ENCODE results near the gene ALDH7A1.

Gene ALDH7A1

DNA sequence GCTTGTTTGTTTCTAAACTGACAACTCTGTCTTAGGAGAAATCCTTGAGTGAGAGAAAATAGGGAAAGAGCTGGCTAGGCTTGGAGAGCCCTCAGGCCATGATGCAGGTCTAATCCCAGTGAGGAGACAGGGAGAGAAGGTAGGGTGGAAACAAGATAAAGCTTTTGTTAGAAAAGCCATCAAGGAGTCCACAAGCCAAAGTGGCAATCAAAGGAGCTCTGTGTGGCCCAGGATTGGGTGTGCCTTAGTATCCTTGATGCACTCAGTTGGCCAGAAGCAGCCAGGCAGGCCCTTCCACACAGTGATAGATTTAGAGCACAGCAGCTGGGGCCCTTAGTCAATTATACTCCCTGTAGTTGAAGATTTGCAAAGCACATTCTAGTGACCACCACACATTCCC lies 73.9 kb downstream of the ALDH7A1 start:
- TF ChIP-seq ZNF565 (CRISPR knock-in tag; conservative IDR thresholded peaks at IDR 0.05; ENCODE audit: low read depth) = no peak
- no peak for TF ChIP-seq CREB5 (CRISPR knock-in tag; IDR thresholded peaks at IDR 0.05; ENCODE audit: low read depth)
- no peak for TF ChIP-seq ZNF8 (CRISPR knock-in tag; IDR thresholded peaks at IDR 0.05)
- TF ChIP-seq TOX (CRISPR knock-in tag; IDR thresholded peaks at IDR 0.05; ENCODE audit: borderline replicate concordance) = no peak
- no peak for TF ChIP-seq ZNF70 (CRISPR knock-in tag; IDR thresholded peaks at IDR 0.05)
- TF ChIP-seq TCF4 (CRISPR knock-in tag; IDR thresholded peaks at IDR 0.05; ENCODE audit: borderline replicate concordance) = no peak
- TF ChIP-seq PPARA (CRISPR knock-in tag; IDR thresholded peaks at IDR 0.05; ENCODE audit: borderline replicate concordance) = no peak
- TF ChIP-seq, protein P1, sequence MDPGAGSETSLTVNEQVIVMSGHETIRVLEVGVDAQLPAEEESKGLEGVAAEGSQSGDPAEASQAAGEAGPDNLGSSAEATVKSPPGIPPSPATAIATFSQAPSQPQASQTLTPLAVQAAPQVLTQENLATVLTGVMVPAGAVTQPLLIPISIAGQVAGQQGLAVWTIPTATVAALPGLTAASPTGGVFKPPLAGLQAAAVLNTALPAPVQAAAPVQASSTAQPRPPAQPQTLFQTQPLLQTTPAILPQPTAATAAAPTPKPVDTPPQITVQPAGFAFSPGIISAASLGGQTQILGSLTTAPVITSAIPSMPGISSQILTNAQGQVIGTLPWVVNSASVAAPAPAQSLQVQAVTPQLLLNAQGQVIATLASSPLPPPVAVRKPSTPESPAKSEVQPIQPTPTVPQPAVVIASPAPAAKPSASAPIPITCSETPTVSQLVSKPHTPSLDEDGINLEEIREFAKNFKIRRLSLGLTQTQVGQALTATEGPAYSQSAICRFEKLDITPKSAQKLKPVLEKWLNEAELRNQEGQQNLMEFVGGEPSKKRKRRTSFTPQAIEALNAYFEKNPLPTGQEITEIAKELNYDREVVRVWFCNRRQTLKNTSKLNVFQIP (CRISPR knock-in tag; IDR thresholded peaks at IDR 0.05; ENCODE audit: borderline replicate concordance, low read depth) = no peak
- no peak for TF ChIP-seq BACH2 (CRISPR knock-in tag; IDR thresholded peaks at IDR 0.05; ENCODE audit: borderline replicate concordance)
- TF ChIP-seq OSR1 (CRISPR knock-in tag; IDR thresholded peaks at IDR 0.05) = no peak
- no peak for TF ChIP-seq PATZ1 (CRISPR knock-in tag; IDR thresholded peaks at IDR 0.05; ENCODE audit: borderline replicate concordance)
- TF ChIP-seq CSDC2 (CRISPR knock-in tag; IDR thresholded peaks at IDR 0.05) = no peak
- no peak for TF ChIP-seq RARB (CRISPR knock-in tag; IDR thresholded peaks at IDR 0.05)
- TF ChIP-seq CSRNP3 (CRISPR knock-in tag; IDR thresholded peaks at IDR 0.05) = no peak
- TF ChIP-seq ZC3H10 (CRISPR knock-in tag; IDR thresholded peaks at IDR 0.05) = no peak
- TF ChIP-seq, protein P2, sequence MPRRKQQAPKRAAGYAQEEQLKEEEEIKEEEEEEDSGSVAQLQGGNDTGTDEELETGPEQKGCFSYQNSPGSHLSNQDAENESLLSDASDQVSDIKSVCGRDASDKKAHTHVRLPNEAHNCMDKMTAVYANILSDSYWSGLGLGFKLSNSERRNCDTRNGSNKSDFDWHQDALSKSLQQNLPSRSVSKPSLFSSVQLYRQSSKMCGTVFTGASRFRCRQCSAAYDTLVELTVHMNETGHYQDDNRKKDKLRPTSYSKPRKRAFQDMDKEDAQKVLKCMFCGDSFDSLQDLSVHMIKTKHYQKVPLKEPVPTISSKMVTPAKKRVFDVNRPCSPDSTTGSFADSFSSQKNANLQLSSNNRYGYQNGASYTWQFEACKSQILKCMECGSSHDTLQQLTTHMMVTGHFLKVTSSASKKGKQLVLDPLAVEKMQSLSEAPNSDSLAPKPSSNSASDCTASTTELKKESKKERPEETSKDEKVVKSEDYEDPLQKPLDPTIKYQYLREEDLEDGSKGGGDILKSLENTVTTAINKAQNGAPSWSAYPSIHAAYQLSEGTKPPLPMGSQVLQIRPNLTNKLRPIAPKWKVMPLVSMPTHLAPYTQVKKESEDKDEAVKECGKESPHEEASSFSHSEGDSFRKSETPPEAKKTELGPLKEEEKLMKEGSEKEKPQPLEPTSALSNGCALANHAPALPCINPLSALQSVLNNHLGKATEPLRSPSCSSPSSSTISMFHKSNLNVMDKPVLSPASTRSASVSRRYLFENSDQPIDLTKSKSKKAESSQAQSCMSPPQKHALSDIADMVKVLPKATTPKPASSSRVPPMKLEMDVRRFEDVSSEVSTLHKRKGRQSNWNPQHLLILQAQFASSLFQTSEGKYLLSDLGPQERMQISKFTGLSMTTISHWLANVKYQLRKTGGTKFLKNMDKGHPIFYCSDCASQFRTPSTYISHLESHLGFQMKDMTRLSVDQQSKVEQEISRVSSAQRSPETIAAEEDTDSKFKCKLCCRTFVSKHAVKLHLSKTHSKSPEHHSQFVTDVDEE (CRISPR knock-in tag; IDR thresholded peaks at IDR 0.05) = no peak
- no peak for TF ChIP-seq ZFP3 (CRISPR knock-in tag; IDR thresholded peaks at IDR 0.05)
- TF ChIP-seq ARNTL (CRISPR knock-in tag; IDR thresholded peaks at IDR 0.05; ENCODE audit: borderline replicate concordance, low read depth) = no peak
- TF ChIP-seq SNAI2 (CRISPR knock-in tag; IDR thresholded peaks at IDR 0.05) = no peak
- no peak for TF ChIP-seq ESRRG (CRISPR knock-in tag; IDR thresholded peaks at IDR 0.05)
- no peak for ATAC-seq

DNA sequence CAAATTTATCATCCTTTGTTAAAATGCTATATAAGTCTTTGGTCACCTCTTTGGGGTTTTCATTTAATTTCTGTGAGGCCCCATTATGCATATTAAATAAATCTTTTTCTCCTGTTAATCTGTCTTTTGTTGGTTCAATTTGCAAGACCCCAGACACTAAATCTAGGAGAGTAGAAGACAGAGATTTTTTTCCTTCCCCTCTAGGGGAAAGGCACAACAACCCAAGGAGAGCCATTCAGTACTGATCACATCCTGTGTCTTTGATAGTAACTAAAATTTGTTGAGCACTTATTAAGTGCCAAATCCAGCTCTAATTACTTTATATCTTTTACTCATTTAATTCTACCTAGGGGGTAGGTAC lies 74.4 kb downstream of the ALDH7A1 start:
- TF ChIP-seq ZNF70 (CRISPR knock-in tag; IDR thresholded peaks at IDR 0.05) (no peak), TCF4 (CRISPR knock-in tag; IDR thresholded peaks at IDR 0.05; ENCODE audit: borderline replicate concordance) (no peak), ESRRG (CRISPR knock-in tag; IDR thresholded peaks at IDR 0.05) (no peak), ZFP3 (CRISPR knock-in tag; IDR thresholded peaks at IDR 0.05) (no peak), CREB5 (CRISPR knock-in tag; IDR thresholded peaks at IDR 0.05; ENCODE audit: low read depth) (no peak), ISL1 (CRISPR knock-in tag; IDR thresholded peaks at IDR 0.05) (no peak), RARB (CRISPR knock-in tag; IDR thresholded peaks at IDR 0.05) (no peak)
- TF ChIP-seq, protein P1 (CRISPR knock-in tag; IDR thresholded peaks at IDR 0.05; ENCODE audit: borderline replicate concordance, low read depth) = no peak
- ATAC-seq = no peak

Data from SK-N-SH treated with all-trans-retinoic acid at 6 μM for 48 hours (cell line).